Gastrocnemius medialis (tissue), 4 donors: ENCODE measurements around the gene CACNA2D3.

Experiments used
- POLR2A ChIP-seq, 2 donors: fragments of 450-650 bp; IDR thresholded peaks; one replicate each; pipeline ENCODE4 v1.6.1; 2017; ENCODE audit warnings: antibody characterized with exemption in 2 of 2, mild to moderate bottlenecking in 2 of 2, moderate library complexity in 2 of 2
- TF ChIP-seq, protein P1 (sequence below), 5 experiments: fragments of 450-650 bp in 3 of 5; fragments of 200-600 bp in 2 of 5; sonication (generic) in 2 of 5; IDR thresholded peaks in 4 of 5; conservative IDR thresholded peaks in 1 of 5; 1 replicate in 4 of 5; 2 replicates in 1 of 5; pipeline ENCODE4 v1.5.1; 2016 to 2019; ENCODE audit warnings: antibody characterized with exemption in 5 of 5, mild to moderate bottlenecking in 3 of 5, moderate library complexity in 3 of 5

DNA sequence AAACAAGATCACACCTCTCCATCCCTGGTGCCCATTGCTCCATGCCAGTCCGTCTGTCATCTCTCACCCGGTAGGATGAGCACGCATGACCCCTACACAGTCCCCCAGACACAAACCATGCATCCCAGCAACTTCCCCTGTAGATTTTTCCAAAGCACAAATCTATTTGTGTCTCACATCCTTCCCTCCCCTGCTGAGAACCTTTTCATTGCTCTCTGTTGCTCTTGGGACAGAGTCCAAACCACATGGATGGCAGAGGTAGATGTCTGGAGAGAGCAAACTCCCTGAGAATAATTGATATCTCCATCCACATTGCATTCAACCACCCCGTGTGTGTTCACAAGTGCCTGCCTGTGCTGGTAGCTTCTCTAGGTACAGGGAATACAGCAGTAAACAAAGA lies 835.4 kb downstream of the CACNA2D3 start:
- TF ChIP-seq, protein P1, sequence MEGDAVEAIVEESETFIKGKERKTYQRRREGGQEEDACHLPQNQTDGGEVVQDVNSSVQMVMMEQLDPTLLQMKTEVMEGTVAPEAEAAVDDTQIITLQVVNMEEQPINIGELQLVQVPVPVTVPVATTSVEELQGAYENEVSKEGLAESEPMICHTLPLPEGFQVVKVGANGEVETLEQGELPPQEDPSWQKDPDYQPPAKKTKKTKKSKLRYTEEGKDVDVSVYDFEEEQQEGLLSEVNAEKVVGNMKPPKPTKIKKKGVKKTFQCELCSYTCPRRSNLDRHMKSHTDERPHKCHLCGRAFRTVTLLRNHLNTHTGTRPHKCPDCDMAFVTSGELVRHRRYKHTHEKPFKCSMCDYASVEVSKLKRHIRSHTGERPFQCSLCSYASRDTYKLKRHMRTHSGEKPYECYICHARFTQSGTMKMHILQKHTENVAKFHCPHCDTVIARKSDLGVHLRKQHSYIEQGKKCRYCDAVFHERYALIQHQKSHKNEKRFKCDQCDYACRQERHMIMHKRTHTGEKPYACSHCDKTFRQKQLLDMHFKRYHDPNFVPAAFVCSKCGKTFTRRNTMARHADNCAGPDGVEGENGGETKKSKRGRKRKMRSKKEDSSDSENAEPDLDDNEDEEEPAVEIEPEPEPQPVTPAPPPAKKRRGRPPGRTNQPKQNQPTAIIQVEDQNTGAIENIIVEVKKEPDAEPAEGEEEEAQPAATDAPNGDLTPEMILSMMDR (IDR thresholded peaks at IDR 0.05 in 4 of 5, conservative IDR thresholded peaks at IDR 0.05 in 1 of 5): no peak
- TF ChIP-seq POLR2A (IDR thresholded peaks at IDR 0.05): no peak
